ENCODE results near the gene NINJ2. TPM values are rescaled to one million over a fixed set of nuclear protein-coding genes. Genes with fewer than 3 reads are reported as not detected.

NINJ2 gene
- polyA plus RNA-seq, 1 donor from 2014 or later, result not detected

DNA sequence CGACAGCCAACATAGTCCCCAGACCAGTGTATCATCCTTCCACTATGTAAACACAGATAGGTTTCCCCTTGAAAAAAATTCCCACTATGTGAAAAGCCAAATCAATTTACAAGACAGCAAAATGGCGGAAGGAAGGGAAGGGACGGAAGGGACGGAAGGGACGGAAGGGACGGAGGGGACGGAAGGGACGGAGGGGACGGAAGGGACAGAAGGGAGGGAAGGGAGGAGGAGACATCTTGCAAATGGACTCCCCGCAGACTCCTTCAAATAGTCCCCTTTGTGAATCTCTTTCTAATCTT lies 75.3 kb downstream of the NINJ2 start:
- H3K27ac ChIP-seq (ENCODE audit: low read length), result no peak overlapping the region
- H3K9me2 ChIP-seq (ENCODE audit: insufficient read depth, low read length), result no peaks in the 10 kb centered on the region
- H3K36me3 ChIP-seq (ENCODE audit: insufficient read depth, low read length), result no peaks in the 10 kb centered on the region
- no peak overlapping the region for H2AFZ ChIP-seq (ENCODE audit: low read depth, low read length)
- no peaks in the 10 kb centered on the region for H3K79me2 ChIP-seq (replicated peaks; ENCODE audit: insufficient read depth, low read length)
- H3K27me3 ChIP-seq (ENCODE audit: insufficient read depth, low read depth, low read length), result no peaks in the 10 kb centered on the region
- TF ChIP-seq POLR2AphosphoS5 (IDR thresholded peaks at IDR 0.05) (no peak), RAD21 (conservative IDR thresholded peaks at IDR 0.05) (no peak), EP300 (conservative IDR thresholded peaks at IDR 0.05; ENCODE audit: poor library complexity, severe bottlenecking) (no peak), TAF1 (IDR thresholded peaks at IDR 0.05; ENCODE audit: low read depth) (no peak), SMC3 (conservative IDR thresholded peaks at IDR 0.05; ENCODE audit: poor library complexity) (no peak), MXI1 (conservative IDR thresholded peaks at IDR 0.05; ENCODE audit: poor library complexity, severe bottlenecking) (no peak), EZH2 (IDR thresholded peaks at IDR 0.05; ENCODE audit: borderline replicate concordance, insufficient read depth, low read length, poor library complexity, severe bottlenecking) (no peak)
- TF ChIP-seq, protein P1, sequence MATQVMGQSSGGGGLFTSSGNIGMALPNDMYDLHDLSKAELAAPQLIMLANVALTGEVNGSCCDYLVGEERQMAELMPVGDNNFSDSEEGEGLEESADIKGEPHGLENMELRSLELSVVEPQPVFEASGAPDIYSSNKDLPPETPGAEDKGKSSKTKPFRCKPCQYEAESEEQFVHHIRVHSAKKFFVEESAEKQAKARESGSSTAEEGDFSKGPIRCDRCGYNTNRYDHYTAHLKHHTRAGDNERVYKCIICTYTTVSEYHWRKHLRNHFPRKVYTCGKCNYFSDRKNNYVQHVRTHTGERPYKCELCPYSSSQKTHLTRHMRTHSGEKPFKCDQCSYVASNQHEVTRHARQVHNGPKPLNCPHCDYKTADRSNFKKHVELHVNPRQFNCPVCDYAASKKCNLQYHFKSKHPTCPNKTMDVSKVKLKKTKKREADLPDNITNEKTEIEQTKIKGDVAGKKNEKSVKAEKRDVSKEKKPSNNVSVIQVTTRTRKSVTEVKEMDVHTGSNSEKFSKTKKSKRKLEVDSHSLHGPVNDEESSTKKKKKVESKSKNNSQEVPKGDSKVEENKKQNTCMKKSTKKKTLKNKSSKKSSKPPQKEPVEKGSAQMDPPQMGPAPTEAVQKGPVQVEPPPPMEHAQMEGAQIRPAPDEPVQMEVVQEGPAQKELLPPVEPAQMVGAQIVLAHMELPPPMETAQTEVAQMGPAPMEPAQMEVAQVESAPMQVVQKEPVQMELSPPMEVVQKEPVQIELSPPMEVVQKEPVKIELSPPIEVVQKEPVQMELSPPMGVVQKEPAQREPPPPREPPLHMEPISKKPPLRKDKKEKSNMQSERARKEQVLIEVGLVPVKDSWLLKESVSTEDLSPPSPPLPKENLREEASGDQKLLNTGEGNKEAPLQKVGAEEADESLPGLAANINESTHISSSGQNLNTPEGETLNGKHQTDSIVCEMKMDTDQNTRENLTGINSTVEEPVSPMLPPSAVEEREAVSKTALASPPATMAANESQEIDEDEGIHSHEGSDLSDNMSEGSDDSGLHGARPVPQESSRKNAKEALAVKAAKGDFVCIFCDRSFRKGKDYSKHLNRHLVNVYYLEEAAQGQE (IDR thresholded peaks at IDR 0.05; ENCODE audit: borderline replicate concordance), result no peak
- TF ChIP-seq, protein P2, sequence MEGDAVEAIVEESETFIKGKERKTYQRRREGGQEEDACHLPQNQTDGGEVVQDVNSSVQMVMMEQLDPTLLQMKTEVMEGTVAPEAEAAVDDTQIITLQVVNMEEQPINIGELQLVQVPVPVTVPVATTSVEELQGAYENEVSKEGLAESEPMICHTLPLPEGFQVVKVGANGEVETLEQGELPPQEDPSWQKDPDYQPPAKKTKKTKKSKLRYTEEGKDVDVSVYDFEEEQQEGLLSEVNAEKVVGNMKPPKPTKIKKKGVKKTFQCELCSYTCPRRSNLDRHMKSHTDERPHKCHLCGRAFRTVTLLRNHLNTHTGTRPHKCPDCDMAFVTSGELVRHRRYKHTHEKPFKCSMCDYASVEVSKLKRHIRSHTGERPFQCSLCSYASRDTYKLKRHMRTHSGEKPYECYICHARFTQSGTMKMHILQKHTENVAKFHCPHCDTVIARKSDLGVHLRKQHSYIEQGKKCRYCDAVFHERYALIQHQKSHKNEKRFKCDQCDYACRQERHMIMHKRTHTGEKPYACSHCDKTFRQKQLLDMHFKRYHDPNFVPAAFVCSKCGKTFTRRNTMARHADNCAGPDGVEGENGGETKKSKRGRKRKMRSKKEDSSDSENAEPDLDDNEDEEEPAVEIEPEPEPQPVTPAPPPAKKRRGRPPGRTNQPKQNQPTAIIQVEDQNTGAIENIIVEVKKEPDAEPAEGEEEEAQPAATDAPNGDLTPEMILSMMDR (IDR thresholded peaks at IDR 0.05; ENCODE audit: poor library complexity, severe bottlenecking), result no peak
- no peak overlapping the region for H3K4me2 ChIP-seq (ENCODE audit: low read length)
- no peaks in the 10 kb centered on the region for H4K20me1 ChIP-seq (ENCODE audit: insufficient read depth)
- no peak overlapping the region for H3K9ac ChIP-seq (ENCODE audit: low read length)
- H3K9me3 ChIP-seq (ENCODE audit: low read length), result no peaks in the 10 kb centered on the region
- H3K4me3 ChIP-seq (ENCODE audit: low read length), result no peak overlapping the region
- no peaks in the 10 kb centered on the region for H3F3A ChIP-seq (ENCODE audit: insufficient read depth, low read length, poor library complexity, severe bottlenecking)

GRCh38 chr12:587132-588023 lies 75.9 kb downstream of the NINJ2 start:
- no peak overlapping the region for H3K4me3 ChIP-seq (ENCODE audit: low read length)
- H3K36me3 ChIP-seq (ENCODE audit: insufficient read depth, low read length), result no peaks in the 10 kb centered on the region
- no peaks in the 10 kb centered on the region for H3K27me3 ChIP-seq (ENCODE audit: insufficient read depth, low read depth, low read length)
- no peaks in the 10 kb centered on the region for H3F3A ChIP-seq (ENCODE audit: insufficient read depth, low read length, poor library complexity, severe bottlenecking)
- H3K4me2 ChIP-seq (ENCODE audit: low read length), result no peak overlapping the region
- no peak overlapping the region for H3K9ac ChIP-seq (ENCODE audit: low read length)
- no peak overlapping the region for H3K27ac ChIP-seq (ENCODE audit: low read length)
- no peaks in the 10 kb centered on the region for H3K79me2 ChIP-seq (replicated peaks; ENCODE audit: insufficient read depth, low read length)
- H3K9me3 ChIP-seq (ENCODE audit: low read length), result no peaks in the 10 kb centered on the region
- H3K9me2 ChIP-seq (ENCODE audit: insufficient read depth, low read length), result no peaks in the 10 kb centered on the region
- no peaks in the 10 kb centered on the region for H4K20me1 ChIP-seq (ENCODE audit: insufficient read depth)
- H2AFZ ChIP-seq (ENCODE audit: low read depth, low read length), result no peak overlapping the region
- TF ChIP-seq TAF1 (IDR thresholded peaks at IDR 0.05; ENCODE audit: low read depth), result no peak
- no peak for TF ChIP-seq MXI1 (conservative IDR thresholded peaks at IDR 0.05; ENCODE audit: poor library complexity, severe bottlenecking)
- no peak for TF ChIP-seq EZH2 (IDR thresholded peaks at IDR 0.05; ENCODE audit: borderline replicate concordance, insufficient read depth, low read length, poor library complexity, severe bottlenecking)
- no peak for TF ChIP-seq SMC3 (conservative IDR thresholded peaks at IDR 0.05; ENCODE audit: poor library complexity)
- TF ChIP-seq, protein P1 (IDR thresholded peaks at IDR 0.05; ENCODE audit: borderline replicate concordance), result no peak
- TF ChIP-seq RAD21 (conservative IDR thresholded peaks at IDR 0.05), result no peak
